Activated CD8-positive, alpha-beta T cell treated with anti-CD3 and anti-CD28 coated beads for 36 hours (primary cell): ENCODE results near the gene RECK. TPM values are rescaled to one million over a fixed set of nuclear protein-coding genes. Genes with fewer than 3 reads are reported as not detected.

Source experiments
- ATAC-seq: fragments of 200-7000 bp; cut with Tn5 transposase; one replicate; pipeline ENCODE4 v1.10.0; 2021; ENCODE audit warnings: mild to moderate bottlenecking, moderate library complexity
- CTCF ChIA-PET: fragments of 350-600 bp; sonication (Branson Sonifier 250); formaldehyde crosslinking; loops from one replicate; lab custom pipeline; 2021; ENCODE audit warnings: antibody characterized with exemption; lab: Charles Lee
- POLR2A ChIA-PET: fragments of 350-600 bp; sonication (Branson Sonifier 250); formaldehyde crosslinking; loops from one replicate; lab custom pipeline; 2021; ENCODE audit warnings: antibody characterized with exemption; lab: Charles Lee
- DNase-seq: peaks from one replicate; pipeline ENCODE4 v3.0.0-alpha.2; 2020
- H3K27ac Mint-ChIP-seq: one replicate; pipeline ENCODE4 v1.8.0; 2021; ENCODE audit warnings: mild to moderate bottlenecking, mixed read lengths
- H3K27me3 Mint-ChIP-seq: one replicate; pipeline ENCODE4 v1.8.0; 2021; ENCODE audit warnings: mixed read lengths
- H3K36me3 Mint-ChIP-seq: one replicate; pipeline ENCODE4 v1.8.0; 2021; ENCODE audit warnings: low read depth, mixed read lengths
- H3K4me1 Mint-ChIP-seq: one replicate; pipeline ENCODE4 v1.8.0; 2021; ENCODE audit warnings: low read depth, mixed read lengths
- H3K4me3 Mint-ChIP-seq: one replicate; pipeline ENCODE4 v1.8.0; 2021; ENCODE audit warnings: mild to moderate bottlenecking, moderate library complexity, mixed read lengths
- H3K9me3 Mint-ChIP-seq: one replicate; pipeline ENCODE4 v1.8.0; 2021; ENCODE audit warnings: mixed read lengths
- CTCF ChIP-seq: fragments of 200-600 bp; IDR thresholded peaks from one replicate; pipeline ENCODE4 v1.8.0; 2022; ENCODE audit warnings: antibody characterized with exemption, mild to moderate bottlenecking
- intact Hi-C: fragments of 100-400 bp; cut with micrococcal nuclease; formaldehyde crosslinking; loops from one replicate; pipeline ENCODE4 v1.10.0; 2022
- total RNA-seq, 2 experiments: library from RNA; stranded (reverse); gene quantifications; one replicate each; pipeline ENCODE4 v1.2.3, GENCODE V29; 2021

RECK gene
- total RNA-seq, 2 experiments from 2014 or later: 5.3 to 6.5 TPM

DNA sequence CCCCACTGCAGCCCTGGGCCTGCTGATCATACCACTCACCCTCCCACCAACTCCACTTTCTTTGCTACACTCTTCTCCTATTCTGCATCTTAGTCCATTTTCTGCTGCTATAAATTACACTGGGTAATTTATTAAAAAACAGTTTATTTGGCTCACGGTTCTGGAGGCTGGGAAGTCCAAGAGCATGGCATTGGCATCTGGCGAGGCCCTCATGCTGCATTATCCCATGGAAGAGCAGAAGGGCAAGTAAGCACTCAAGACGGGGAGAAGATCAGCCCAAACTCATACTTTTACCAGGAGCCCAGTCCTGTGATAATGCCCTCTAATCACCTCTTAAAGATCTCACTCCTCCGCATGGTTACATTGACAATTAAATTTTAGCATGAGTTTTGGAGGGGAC, 109.3 kb downstream of the RECK start:
- Mint-ChIP-seq H3K27ac (no peak overlapping the region), H3K9me3 (peaks cover 13% of the 10 kb centered on the region), H3K4me3 (no peak overlapping the region), H3K36me3 (peaks cover 25% of the 10 kb centered on the region), H3K27me3 (no peaks in the 10 kb centered on the region), H3K4me1 (peaks cover 89% of the 10 kb centered on the region)
- intact Hi-C loops: no loop called here
- no peak for ATAC-seq
- ChIA-PET CTCF (no interaction called here), POLR2A (interaction anchor here (1.0 kb wide), 1 partner anchor 9 kb away, joined by 4 read pairs; the partner anchor contains the start of gene GLIPR2)
- no peak for DNase-seq
- no peak for TF ChIP-seq CTCF

DNA sequence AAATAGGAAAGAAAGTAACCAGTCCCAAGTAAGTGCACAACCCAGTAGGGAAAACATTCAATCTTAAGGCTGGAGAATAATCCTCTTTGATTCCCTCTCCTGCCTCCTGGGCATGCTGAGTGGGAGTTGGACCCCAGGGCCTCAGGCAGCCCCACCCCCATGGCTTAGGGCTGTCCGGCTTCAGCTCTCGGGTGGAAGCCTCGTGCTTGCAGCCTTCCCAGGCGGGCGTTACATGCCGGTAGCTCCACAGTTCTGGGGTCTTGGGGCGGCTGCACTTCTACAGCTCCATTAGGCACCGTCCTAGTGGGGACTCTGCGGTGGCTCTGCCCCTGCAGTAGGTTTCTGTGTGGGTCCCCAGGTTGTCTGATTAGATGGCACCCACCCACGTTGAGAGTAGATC, 109.9 kb downstream of the RECK start:
- Mint-ChIP-seq H3K27ac (no peak overlapping the region), H3K36me3 (peaks cover 25% of the 10 kb centered on the region), H3K4me1 (peaks cover 90% of the 10 kb centered on the region), H3K27me3 (no peaks in the 10 kb centered on the region), H3K9me3 (peaks cover 13% of the 10 kb centered on the region), H3K4me3 (no peak overlapping the region)
- TF ChIP-seq CTCF: no peak
- DNase-seq: no peak
- ChIA-PET POLR2A (interaction anchor here (1.0 to 2.4 kb wide), 2 partner anchors 7 to 10 kb away, joined by 4 to 23 read pairs; partner anchors contain the start of gene GLIPR2), CTCF (interaction anchor here (1.0 to 1.4 kb wide), 2 partner anchors 43 to 44 kb away, joined by 4 to 5 read pairs; partner anchors contain the start of gene CLTA)
- intact Hi-C loops: no loop called here
- ATAC-seq: no peak

DNA sequence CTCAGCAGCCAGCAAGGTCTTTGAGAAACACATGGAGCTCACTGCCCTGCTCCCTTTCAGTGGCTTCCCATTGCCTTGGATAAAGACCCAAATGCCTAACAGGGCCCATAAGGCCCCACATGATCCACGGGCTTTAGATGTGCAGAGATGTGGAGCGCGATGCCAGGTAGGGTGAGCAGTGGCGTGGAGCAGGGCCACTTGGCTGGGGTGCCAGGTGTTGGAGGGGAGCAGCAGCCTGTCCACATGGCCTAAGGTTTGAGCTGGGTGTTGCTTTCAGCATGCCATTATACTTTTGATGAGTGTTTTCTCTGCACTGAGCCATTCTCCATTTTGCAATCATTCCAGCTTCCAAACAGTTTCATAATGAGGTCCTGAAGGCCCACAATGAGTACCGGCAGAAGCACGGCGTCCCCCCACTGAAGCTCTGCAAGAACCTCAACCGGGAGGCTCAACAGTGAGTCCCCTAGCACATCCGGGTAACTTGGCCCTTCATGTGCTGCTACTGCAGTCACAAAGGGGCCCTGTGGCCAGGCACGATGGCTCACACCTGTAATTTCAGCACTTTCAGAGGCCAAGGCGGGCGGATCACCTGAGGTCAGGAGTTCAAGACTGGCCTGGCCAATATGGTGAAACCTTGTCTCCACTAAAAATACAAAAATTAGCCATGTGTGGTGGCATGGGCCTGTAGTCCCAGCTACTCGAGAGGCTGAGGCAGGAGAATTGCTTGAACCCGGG, 110.9 kb downstream of the RECK start:
- Mint-ChIP-seq H3K27me3 (no peaks in the 10 kb centered on the region), H3K36me3 (peaks cover 28% of the 10 kb centered on the region), H3K4me3 (no peak overlapping the region), H3K9me3 (peaks cover 13% of the 10 kb centered on the region), H3K4me1 (peaks cover 88% of the 10 kb centered on the region), H3K27ac (peak overlapping the region; percentile 11)
- POLR2A ChIA-PET: interaction anchor here (2.4 to 2.5 kb wide), 2 partner anchors 8 to 11 kb away, joined by 10 to 23 read pairs; partner anchors contain the start of gene GLIPR2
- CTCF ChIA-PET: interaction anchor here (1.0 to 1.4 kb wide), 6 partner anchors 8 to 45 kb away, joined by 4 to 7 read pairs (median 6); partner anchors contain the start of gene CLTA
- TF ChIP-seq CTCF: no peak
- no peak for ATAC-seq
- intact Hi-C loops: no loop called here
- no peak for DNase-seq

DNA sequence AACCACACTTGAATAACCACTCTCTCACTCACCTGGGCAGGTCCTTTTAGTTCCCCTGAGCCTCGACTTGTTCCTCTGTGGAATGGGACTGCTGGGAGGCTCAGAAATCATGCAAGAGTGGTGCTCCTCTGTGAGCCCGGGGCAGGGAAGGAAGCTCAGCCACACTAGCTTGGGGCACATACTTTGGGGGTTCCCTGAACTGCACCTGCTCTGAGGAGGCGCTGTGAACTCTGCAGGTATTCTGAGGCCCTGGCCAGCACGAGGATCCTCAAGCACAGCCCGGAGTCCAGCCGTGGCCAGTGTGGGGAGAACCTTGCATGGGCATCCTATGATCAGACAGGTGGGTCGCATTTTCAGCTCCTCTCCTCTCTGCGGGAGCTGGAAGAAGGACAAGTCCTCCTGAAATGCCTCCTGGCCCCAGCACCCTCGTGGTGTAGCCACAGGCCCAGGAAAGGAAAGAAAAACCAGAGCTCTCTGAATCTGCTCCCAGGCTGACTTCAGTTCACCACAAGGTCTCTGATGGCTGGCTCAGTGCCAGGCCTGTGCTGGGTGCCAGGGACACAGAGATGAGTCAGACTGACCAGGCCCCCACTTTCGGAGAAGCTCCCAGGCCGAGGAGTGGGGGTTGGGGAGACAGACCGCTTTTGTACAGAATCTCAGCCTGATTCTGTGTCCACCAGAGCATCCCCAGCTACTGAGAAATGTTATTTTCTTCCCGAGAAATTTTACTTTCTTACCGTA, 111.8 kb downstream of the RECK start:
- H3K27me3 Mint-ChIP-seq: no peaks in the 10 kb centered on the region
- peaks cover 88% of the 10 kb centered on the region for H3K4me1 Mint-ChIP-seq
- H3K9me3 Mint-ChIP-seq: peaks cover 13% of the 10 kb centered on the region
- ChIA-PET POLR2A (interaction anchor here (1.9 to 4.9 kb wide), 4 partner anchors 9 to 42 kb away, joined by 7 to 23 read pairs (median 16); partner anchors contain the start of genes CLTA and GLIPR2), CTCF (interaction anchor here (0.8 to 2.2 kb wide), 10 partner anchors 9 to 140 kb away, joined by 3 to 7 read pairs (median 6); no protein-coding TSS in a partner anchor)
- TF ChIP-seq CTCF: no peak
- H3K36me3 Mint-ChIP-seq: peaks cover 30% of the 10 kb centered on the region
- peak; percentile 92 for DNase-seq
- intact Hi-C loops: no loop called here
- no peak overlapping the region for H3K4me3 Mint-ChIP-seq
- peak; percentile 32 for ATAC-seq
- peak overlapping the region; percentile 4 for H3K27ac Mint-ChIP-seq
